Measurements from ENCODE around the gene PATZ1. TPM values are rescaled to one million over a fixed set of nuclear protein-coding genes. Genes with fewer than 3 reads are reported as not detected.

PATZ1 gene
- total RNA-seq, 1 donor from 2014 or later, result 24.0 TPM

- FAIRE-seq, result no peak
- Histone ChIP-seq H3K27ac (ENCODE audit: low read depth, low read length) (peak overlapping the region; percentile 60), H3K4me1 (ENCODE audit: insufficient read depth, low read length) (peaks cover 39% of the 10 kb centered on the region), H3K4me3 (ENCODE audit: insufficient read depth, low read depth, low read length) (peak overlapping the region; percentile 65), H3K9ac (ENCODE audit: low read length) (peak overlapping the region; percentile 81), H3K9me3 (ENCODE audit: insufficient read depth, low read depth, low read length) (no peaks in the 10 kb centered on the region), H4K20me1 (ENCODE audit: insufficient read depth, low read length) (peaks cover 33% of the 10 kb centered on the region), H2AFZ (ENCODE audit: low read depth, low read length) (peak overlapping the region; percentile 51), H3K4me2 (ENCODE audit: low read length) (peak overlapping the region; percentile 91), H3K27me3 (ENCODE audit: insufficient read depth, low read length) (no peaks in the 10 kb centered on the region), H3K36me3 (ENCODE audit: insufficient read depth, low read length) (no peaks in the 10 kb centered on the region), H3K79me2 (ENCODE audit: insufficient read depth, low read length) (peaks cover 30% of the 10 kb centered on the region)
- Mint-ChIP-seq H3K36me3 (ENCODE audit: low read depth, unreplicated experiment) (peaks cover 3% of the 10 kb centered on the region), H3K4me1 (ENCODE audit: low read depth, unreplicated experiment) (peaks cover 20% of the 10 kb centered on the region), H3K27me3 (ENCODE audit: low read depth, unreplicated experiment) (no peaks in the 10 kb centered on the region), H3K27ac (ENCODE audit: unreplicated experiment) (peak overlapping the region; percentile 85), H3K4me3 (ENCODE audit: unreplicated experiment) (peak overlapping the region; percentile 85), H3K9me3 (ENCODE audit: unreplicated experiment) (no peaks in the 10 kb centered on the region)
- TF ChIP-seq EZH2 (IDR thresholded peaks at IDR 0.05; ENCODE audit: insufficient read depth, low read length) (no peak), CTCF (IDR thresholded peaks at IDR 0.05; ENCODE audit: insufficient read depth, low read depth, low read length) (no peak)
- peak; percentile 72 for DNase-seq (ENCODE audit: low read depth)
Observed at GRCh38 chr22:31347251-31348008, 1.3 kb upstream of the PATZ1 start.

GRCh38 chr22:31346733-31347250 lies 646 bp upstream of the PATZ1 start:
- FAIRE-seq, result no peak
- Histone ChIP-seq H3K9me3 (ENCODE audit: insufficient read depth, low read depth, low read length) (no peaks in the 10 kb centered on the region), H3K4me2 (ENCODE audit: low read length) (peak overlapping the region; percentile 91), H3K9ac (ENCODE audit: low read length) (peak overlapping the region; percentile 81), H3K4me3 (ENCODE audit: insufficient read depth, low read depth, low read length) (peak overlapping the region; percentile 65), H4K20me1 (ENCODE audit: insufficient read depth, low read length) (peaks cover 39% of the 10 kb centered on the region), H3K27ac (ENCODE audit: low read depth, low read length) (peak overlapping the region; percentile 60), H3K79me2 (ENCODE audit: insufficient read depth, low read length) (peaks cover 36% of the 10 kb centered on the region), H2AFZ (ENCODE audit: low read depth, low read length) (peak overlapping the region; percentile 51), H3K27me3 (ENCODE audit: insufficient read depth, low read length) (no peaks in the 10 kb centered on the region), H3K4me1 (ENCODE audit: insufficient read depth, low read length) (peaks cover 41% of the 10 kb centered on the region), H3K36me3 (ENCODE audit: insufficient read depth, low read length) (no peaks in the 10 kb centered on the region)
- TF ChIP-seq EZH2 (IDR thresholded peaks at IDR 0.05; ENCODE audit: insufficient read depth, low read length) (no peak), CTCF (IDR thresholded peaks at IDR 0.05; ENCODE audit: insufficient read depth, low read depth, low read length) (no peak)
- Mint-ChIP-seq H3K36me3 (ENCODE audit: low read depth, unreplicated experiment) (peaks cover 4% of the 10 kb centered on the region), H3K9me3 (ENCODE audit: unreplicated experiment) (no peaks in the 10 kb centered on the region), H3K27ac (ENCODE audit: unreplicated experiment) (peak overlapping the region; percentile 77), H3K4me1 (ENCODE audit: low read depth, unreplicated experiment) (peaks cover 23% of the 10 kb centered on the region), H3K4me3 (ENCODE audit: unreplicated experiment) (peak overlapping the region; percentile 85), H3K27me3 (ENCODE audit: low read depth, unreplicated experiment) (no peaks in the 10 kb centered on the region)
- DNase-seq (ENCODE audit: low read depth), result peak; percentile 39
